HG03108 (cell line): ENCODE measurements around the gene TRAF3IP3.
A peak's percentile ranks its signal among the peaks of the same experiment; 100 is the strongest.

Experiments
- ATAC-seq: cut with Tn5 transposase; IDR thresholded peaks from one replicate; pipeline ENCODE4 v1.9.1; 2021; ENCODE audit warnings: moderate library complexity; ENCODE audit not compliant: unreplicated experiment

The TRAF3IP3 gene

GRCh38 chr1:209736490-209737117 lies 19.2 kb upstream of the TRAF3IP3 start:
- no peak for ATAC-seq

GRCh38 chr1:209737118-209737505 lies 18.7 kb upstream of the TRAF3IP3 start:
- ATAC-seq, result no peak

GRCh38 chr1:209738270-209738669 lies 17.6 kb upstream of the TRAF3IP3 start:
- no peak for ATAC-seq

GRCh38 chr1:209741193-209741592 lies 14.7 kb upstream of the TRAF3IP3 start:
- no peak for ATAC-seq

- no peak for ATAC-seq
These were observed 14.0 kb upstream of the TRAF3IP3 start for GRCh38 chr1:209741889-209742288.

- ATAC-seq, result no peak
These were observed 13.3 kb upstream of the TRAF3IP3 start for GRCh38 chr1:209742409-209743144.

GRCh38 chr1:209743145-209743482 lies 12.7 kb upstream of the TRAF3IP3 start:
- ATAC-seq, result no peak

- ATAC-seq, result no peak
These were observed 9.2 kb upstream of the TRAF3IP3 start for GRCh38 chr1:209746451-209747165.

GRCh38 chr1:209747580-209748262 lies 8.1 kb upstream of the TRAF3IP3 start:
- peak; percentile 81 for ATAC-seq

GRCh38 chr1:209748620-209749019 lies 7.2 kb upstream of the TRAF3IP3 start:
- ATAC-seq, result no peak

GRCh38 chr1:209749205-209749604 lies 6.6 kb upstream of the TRAF3IP3 start:
- ATAC-seq, result no peak

- no peak for ATAC-seq
These were observed 6.1 kb upstream of the TRAF3IP3 start for GRCh38 chr1:209749670-209750323.

- peak; percentile 40 for ATAC-seq
These were observed 4.1 kb upstream of the TRAF3IP3 start for GRCh38 chr1:209751627-209752231.

GRCh38 chr1:209752890-209753289 lies 3.0 kb upstream of the TRAF3IP3 start:
- ATAC-seq, result no peak

- ATAC-seq, result no peak
These were observed 597 bp upstream of the TRAF3IP3 start for GRCh38 chr1:209755256-209755655.

GRCh38 chr1:209756615-209757445 lies 977 bp downstream of the TRAF3IP3 start:
- peak; percentile 28 for ATAC-seq

GRCh38 chr1:209758400-209758799 lies 2.5 kb downstream of the TRAF3IP3 start:
- no peak for ATAC-seq

GRCh38 chr1:209759829-209760359 lies 4.0 kb downstream of the TRAF3IP3 start:
- no peak for ATAC-seq

- ATAC-seq, result no peak
These were observed 5.3 kb downstream of the TRAF3IP3 start for GRCh38 chr1:209761011-209761635.
